Germinal center (tissue), 1 donor: ENCODE data around the gene DMD.

ENCODE experiments used
- DNase-seq: peaks from one replicate; pipeline ENCODE4 v3.0.0; 2012; ENCODE audit warnings: mixed read lengths, low spot score

The DMD gene

DNA sequence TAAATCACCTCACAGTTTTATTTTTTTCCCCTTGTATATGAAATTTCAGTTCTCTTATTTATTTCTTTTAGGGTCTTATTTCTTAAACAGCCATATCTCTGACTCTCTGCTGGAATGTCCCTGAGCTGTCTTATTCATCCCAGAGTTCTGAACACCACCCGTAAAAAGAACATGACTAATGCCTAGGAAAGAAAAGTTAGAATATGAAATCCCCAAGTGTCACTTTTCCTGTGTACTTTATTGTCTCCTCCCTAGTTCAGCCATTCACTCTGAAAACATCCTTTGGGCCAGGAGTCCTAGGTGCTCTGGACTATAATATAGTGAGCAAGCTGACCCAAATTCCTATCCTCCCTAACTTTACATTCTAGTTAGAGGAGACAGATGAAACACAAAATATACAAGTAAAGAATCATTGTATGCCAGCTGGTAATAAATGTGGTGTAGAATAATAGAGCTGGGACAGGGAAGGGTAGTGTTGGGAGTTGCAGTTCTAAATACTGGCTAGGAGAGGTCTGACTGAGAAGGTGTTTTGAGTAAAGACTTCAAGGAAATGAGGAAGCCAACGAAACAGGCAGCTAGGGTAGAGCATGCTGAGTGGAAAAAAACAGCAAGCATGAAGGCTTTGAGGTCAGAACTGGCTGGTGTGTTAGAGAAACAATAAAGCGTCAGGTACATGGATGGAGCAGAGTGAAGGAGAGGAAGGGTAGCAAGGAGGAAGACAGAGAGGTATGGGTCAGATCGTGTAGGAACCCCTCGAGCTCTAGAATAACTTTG, 2098.9 kb downstream of the DMD start:
- DNase-seq, result no peak

DNA sequence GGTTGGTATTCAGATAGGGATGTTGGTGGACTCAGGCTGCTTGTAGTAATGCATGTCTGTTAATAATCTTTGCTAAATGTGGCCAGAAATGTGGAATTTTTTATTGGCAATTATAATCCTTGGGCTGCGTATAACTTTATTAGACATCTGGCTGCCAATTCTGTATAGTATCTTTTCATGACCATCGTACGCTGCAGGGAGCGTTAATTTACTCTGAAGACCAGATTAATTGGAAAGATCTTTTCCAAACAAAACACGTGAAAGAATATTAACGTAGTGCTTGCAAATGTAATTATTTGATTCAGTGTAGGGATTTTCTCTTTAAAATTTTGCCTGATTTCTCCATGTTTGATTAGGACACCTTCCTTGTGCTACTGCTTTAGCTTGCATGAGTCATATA, 2100.7 kb downstream of the DMD start:
- no peak for DNase-seq

DNA sequence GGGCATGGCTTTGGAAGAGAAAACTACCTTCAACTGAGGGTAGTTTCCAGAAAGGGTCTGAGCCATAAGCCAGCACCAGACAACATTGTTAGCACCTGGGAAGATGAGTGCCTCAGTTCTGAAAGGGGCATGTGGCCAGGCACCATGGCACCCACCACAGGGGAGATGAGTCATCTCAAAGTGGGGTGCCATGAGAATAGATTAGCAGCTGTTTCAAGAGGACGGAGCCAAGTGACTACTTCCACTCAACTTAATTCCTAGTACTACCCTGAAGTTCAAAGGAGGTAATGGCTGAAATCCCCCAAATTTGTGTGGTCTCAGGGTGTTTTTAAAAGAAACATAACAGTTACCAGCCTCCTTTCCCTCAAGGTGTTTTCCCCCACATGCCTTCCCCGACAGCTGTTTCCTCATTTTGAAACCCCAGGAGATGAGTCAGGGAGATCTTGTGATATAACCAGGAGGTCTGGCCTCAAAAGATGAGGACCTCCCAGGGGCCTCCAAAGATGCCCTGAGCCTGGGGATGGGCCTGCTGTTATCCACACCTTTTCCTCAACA, 2111.7 kb downstream of the DMD start:
- no peak for DNase-seq

DNA sequence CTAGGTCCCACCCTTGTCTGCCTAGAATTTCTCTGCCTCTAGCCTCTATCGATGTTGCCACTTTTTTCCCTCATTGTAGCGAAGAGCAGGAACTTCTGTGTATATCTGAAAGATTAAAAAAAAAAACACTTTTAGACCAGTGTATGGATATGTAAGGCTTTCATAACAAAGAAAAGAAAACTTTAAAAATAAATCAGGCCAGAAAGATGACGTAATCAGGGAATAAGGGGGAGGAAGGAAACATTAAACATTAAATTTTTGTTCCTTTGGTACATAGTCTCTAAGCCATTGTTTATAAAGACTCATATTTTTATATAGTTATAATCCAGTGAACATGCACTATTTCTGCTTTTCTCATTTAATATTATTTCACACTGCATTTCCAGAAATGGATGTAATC, 2113.3 kb downstream of the DMD start:
- no peak for DNase-seq

DNA sequence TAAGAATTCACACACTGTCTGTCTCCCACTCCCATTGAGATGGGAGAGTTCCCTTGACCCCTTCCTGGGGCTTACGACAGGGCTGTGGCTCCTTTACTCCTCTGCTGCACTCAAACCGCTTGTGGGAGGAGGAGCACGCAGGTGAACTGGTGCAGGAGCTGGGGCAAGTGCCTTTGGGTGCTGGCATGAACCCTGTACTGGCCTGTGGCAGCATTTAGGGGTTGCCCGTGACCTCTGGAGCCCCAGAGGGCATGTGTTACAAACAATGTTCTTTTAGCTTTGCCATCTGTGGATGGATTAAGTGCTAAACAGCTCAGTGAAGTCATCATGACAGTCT, 2117.7 kb downstream of the DMD start:
- no peak for DNase-seq

DNA sequence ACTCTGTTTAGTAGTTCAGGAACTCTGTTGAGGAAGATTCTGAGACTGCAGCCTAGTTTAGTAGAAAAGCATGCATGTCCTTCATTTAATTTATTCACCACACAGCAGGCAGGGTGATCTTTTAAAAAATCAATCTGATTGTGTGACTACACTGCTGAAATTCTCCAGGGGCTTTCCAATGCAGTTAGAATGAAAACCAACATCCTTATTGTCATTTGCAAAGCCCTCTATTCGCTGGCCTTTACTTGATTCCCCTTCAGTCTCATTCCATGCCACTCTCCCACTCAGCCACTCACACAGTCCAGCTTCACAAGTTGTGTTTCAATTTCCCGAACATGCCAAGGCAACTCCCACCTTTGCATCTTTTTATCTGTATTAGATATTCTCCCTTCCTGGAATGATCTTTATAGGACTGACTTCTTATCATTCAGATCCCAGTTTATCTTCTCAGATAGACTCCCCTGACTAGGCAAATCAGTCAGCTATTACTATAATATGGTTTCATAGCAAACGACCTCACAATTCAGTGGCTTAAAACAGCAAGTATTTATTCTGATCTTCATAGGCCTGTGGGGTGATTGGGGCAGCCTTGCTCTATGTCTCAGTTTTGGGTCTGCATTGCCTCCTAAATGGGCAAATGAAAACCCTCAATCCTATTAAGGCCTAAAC, 2118.2 kb downstream of the DMD start:
- DNase-seq, result no peak

DNA sequence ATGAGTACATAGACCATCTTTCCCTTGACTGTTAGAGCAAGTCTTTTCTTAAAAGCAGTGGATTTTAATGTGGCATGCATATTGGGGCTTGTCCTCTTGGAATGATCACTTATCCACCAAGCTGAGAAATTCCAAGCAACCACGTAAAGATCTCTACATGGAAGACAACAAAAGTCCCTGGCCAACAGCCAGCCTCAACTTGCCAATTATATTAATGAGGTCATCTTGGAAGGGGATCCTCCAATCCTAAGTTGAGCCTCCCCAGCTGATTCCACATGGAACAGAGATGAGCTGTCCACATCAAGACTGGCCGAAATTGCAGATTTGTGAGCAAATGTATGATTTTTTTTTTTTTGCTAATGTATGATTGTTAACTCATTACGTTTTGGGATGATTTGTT, 2118.9 kb downstream of the DMD start:
- DNase-seq, result no peak

DNA sequence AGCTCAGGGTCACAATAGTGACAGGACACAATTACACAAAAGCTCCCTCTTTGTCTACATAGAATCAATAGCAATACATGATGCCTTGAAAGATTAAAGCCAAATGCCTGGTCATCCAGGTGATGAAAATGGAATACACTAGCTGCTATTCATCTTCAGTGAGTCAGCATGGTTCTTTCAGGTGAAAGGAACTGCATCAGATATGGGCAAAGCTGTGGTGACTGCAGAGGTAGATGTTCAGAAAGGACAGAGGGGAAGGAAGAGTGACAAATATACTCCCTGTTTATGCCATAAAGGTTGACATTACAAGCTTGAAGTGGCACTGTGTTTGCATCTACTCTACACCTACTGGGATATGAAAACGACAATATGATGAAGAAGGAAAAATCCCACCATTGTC, 2119.5 kb downstream of the DMD start:
- no peak for DNase-seq

DNA sequence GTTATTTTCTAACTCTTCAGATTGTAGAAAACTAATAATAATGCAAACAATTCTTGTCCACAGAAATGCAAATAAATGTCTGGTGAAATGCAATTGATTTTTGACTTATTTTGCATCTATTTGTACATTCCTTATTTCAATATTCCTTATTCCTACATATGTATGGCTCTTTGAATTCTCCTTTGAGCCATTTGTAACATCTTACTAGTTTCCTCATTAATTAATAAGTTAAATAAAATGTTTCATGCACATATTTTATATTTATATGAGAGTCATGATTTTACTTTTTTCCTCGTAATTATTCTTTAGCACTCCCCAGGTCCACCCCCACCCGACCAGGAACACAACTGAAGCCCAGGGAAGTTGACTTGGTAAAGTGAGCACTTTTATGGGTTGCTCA, 2136.8 kb downstream of the DMD start:
- no peak for DNase-seq

DNA sequence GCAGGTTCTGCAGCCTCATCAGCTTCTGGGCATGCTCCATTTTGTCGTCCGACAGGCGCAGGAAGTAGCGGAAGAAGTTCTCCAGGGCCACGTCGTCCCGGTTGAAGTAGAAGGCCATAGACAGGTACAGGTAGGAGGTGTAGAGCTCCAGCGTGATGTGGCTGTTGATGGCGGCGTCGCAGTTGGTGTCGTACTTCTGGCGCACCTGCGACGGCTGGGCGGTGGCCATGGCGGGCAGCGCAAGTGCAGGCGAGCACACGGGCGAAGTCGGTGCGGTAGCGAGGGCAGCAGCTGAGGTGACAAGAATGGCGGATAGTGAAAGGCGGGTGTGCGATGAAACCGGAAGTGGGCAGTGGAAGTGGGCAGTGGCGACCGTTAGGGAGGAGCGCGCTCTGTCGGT, 2139.6 kb downstream of the DMD start, which contains the start of gene FTHL17:
FTHL17 (minus strand) TSS at position 317 of the 400 bp plus-strand sequence; CDS start at position 229, 88 bp downstream.
- DNase-seq, result no peak

DNA sequence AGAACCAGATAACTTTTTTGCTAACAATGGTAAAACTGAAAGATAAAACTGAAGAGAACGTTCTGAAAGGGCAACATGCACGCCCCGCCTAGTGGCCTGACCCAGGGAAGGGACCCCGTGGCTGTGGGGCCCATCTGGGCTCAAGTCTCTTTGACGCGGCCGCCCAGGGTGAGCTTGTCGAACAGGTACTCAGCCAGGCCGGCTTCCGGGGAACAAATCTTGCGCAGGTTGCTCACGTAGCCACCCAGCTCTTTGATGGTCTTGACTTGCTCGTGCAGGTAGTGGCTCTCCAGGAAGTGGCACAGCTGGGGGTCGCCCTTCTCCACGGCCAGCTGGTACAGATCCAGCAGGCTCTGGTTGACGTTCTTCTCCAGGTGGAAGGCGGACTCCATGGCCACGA, 2140.1 kb downstream of the DMD start:
- DNase-seq, result no peak

DNA sequence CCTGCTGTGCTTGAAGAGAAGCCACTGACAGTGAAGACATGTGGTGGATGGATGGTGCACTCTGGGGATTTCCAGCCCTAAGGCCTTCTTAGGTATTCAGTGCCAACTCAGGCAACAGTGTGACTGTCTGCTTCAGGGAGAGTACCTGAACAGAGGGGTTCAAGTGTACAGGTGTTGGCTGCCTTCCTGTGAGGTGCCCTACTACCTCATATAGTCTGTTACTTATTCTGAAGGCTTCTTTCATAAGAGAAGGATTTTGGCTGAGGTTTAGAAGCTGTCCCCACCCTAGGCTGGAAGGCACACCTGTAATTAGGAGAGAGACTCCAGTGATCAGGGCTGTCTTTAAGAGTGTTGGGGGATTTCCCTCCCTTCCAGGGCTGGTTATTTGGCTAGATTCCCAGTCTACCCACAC, 2141.3 kb downstream of the DMD start:
- DNase-seq, result no peak
